ENCODE measurements around the gene ACTR2. TPM values are rescaled to one million over a fixed set of nuclear protein-coding genes. Genes with fewer than 3 reads are reported as not detected.

Gene ACTR2
- polyA plus RNA-seq, 1 donor from 2014 or later: 118 TPM

GRCh38 chr2:65267008-65267407, 39.4 kb downstream of the ACTR2 start (continued):
- TF ChIP-seq RAD21 (conservative IDR thresholded peaks at IDR 0.05) (no peak), MXI1 (conservative IDR thresholded peaks at IDR 0.05; ENCODE audit: poor library complexity, severe bottlenecking) (no peak)

GRCh38 chr2:65268957-65269356, 41.3 kb downstream of the ACTR2 start:
- Histone ChIP-seq H3K36me3 (ENCODE audit: insufficient read depth, low read length) (no peaks in the 10 kb centered on the region), H3K4me3 (ENCODE audit: low read length) (no peak overlapping the region), H3K79me2 (replicated peaks; ENCODE audit: insufficient read depth, low read length) (no peaks in the 10 kb centered on the region), H3K27ac (ENCODE audit: low read length) (no peak overlapping the region), H3K9ac (ENCODE audit: low read length) (no peak overlapping the region), H3K27me3 (ENCODE audit: insufficient read depth, low read depth, low read length) (no peaks in the 10 kb centered on the region), H3F3A (ENCODE audit: insufficient read depth, low read length, poor library complexity, severe bottlenecking) (no peaks in the 10 kb centered on the region), H3K4me2 (ENCODE audit: low read length) (no peak overlapping the region), H3K9me3 (ENCODE audit: low read length) (no peaks in the 10 kb centered on the region), H3K9me2 (ENCODE audit: insufficient read depth, low read length) (no peaks in the 10 kb centered on the region), H2AFZ (ENCODE audit: low read depth, low read length) (no peak overlapping the region), H4K20me1 (ENCODE audit: insufficient read depth) (no peaks in the 10 kb centered on the region)
- TF ChIP-seq EP300 (conservative IDR thresholded peaks at IDR 0.05; ENCODE audit: poor library complexity, severe bottlenecking) (no peak), TAF1 (IDR thresholded peaks at IDR 0.05; ENCODE audit: low read depth) (no peak), RAD21 (conservative IDR thresholded peaks at IDR 0.05) (no peak), MXI1 (conservative IDR thresholded peaks at IDR 0.05; ENCODE audit: poor library complexity, severe bottlenecking) (no peak), SMC3 (conservative IDR thresholded peaks at IDR 0.05; ENCODE audit: poor library complexity) (no peak), POLR2AphosphoS5 (IDR thresholded peaks at IDR 0.05) (no peak), EZH2 (IDR thresholded peaks at IDR 0.05; ENCODE audit: borderline replicate concordance, insufficient read depth, low read length, poor library complexity, severe bottlenecking) (no peak), CTCF (IDR thresholded peaks at IDR 0.05; ENCODE audit: poor library complexity, severe bottlenecking) (no peak)
- TF ChIP-seq, protein P1, sequence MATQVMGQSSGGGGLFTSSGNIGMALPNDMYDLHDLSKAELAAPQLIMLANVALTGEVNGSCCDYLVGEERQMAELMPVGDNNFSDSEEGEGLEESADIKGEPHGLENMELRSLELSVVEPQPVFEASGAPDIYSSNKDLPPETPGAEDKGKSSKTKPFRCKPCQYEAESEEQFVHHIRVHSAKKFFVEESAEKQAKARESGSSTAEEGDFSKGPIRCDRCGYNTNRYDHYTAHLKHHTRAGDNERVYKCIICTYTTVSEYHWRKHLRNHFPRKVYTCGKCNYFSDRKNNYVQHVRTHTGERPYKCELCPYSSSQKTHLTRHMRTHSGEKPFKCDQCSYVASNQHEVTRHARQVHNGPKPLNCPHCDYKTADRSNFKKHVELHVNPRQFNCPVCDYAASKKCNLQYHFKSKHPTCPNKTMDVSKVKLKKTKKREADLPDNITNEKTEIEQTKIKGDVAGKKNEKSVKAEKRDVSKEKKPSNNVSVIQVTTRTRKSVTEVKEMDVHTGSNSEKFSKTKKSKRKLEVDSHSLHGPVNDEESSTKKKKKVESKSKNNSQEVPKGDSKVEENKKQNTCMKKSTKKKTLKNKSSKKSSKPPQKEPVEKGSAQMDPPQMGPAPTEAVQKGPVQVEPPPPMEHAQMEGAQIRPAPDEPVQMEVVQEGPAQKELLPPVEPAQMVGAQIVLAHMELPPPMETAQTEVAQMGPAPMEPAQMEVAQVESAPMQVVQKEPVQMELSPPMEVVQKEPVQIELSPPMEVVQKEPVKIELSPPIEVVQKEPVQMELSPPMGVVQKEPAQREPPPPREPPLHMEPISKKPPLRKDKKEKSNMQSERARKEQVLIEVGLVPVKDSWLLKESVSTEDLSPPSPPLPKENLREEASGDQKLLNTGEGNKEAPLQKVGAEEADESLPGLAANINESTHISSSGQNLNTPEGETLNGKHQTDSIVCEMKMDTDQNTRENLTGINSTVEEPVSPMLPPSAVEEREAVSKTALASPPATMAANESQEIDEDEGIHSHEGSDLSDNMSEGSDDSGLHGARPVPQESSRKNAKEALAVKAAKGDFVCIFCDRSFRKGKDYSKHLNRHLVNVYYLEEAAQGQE (IDR thresholded peaks at IDR 0.05; ENCODE audit: borderline replicate concordance): no peak

DNA sequence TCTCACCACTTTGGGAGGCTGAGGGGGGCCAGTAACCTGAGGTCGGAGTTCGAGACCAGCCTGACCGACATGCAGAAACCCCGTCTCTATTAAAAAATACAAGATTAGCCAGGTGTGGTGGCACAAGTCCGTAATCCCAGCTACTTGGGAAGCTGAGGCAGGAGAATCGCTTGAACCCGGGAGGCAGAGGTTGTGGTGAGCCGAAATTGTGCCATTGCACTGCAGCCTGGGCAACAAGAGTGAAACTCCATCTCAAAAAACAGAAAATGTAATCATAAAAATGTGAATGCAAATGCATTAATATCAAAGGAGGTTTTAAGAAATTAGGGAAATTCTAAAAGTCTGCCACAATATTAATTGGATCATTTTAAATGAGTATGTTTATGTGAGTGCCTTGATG, 45.7 kb downstream of the ACTR2 start:
- TF ChIP-seq TAF1 (IDR thresholded peaks at IDR 0.05; ENCODE audit: low read depth) (no peak), CTCF (IDR thresholded peaks at IDR 0.05; ENCODE audit: poor library complexity, severe bottlenecking) (no peak), RAD21 (conservative IDR thresholded peaks at IDR 0.05) (no peak), EP300 (conservative IDR thresholded peaks at IDR 0.05; ENCODE audit: poor library complexity, severe bottlenecking) (no peak), MXI1 (conservative IDR thresholded peaks at IDR 0.05; ENCODE audit: poor library complexity, severe bottlenecking) (no peak), SMC3 (conservative IDR thresholded peaks at IDR 0.05; ENCODE audit: poor library complexity) (no peak), EZH2 (IDR thresholded peaks at IDR 0.05; ENCODE audit: borderline replicate concordance, insufficient read depth, low read length, poor library complexity, severe bottlenecking) (no peak)
- H3F3A ChIP-seq (ENCODE audit: insufficient read depth, low read length, poor library complexity, severe bottlenecking): no peaks in the 10 kb centered on the region
- no peaks in the 10 kb centered on the region for H3K36me3 ChIP-seq (ENCODE audit: insufficient read depth, low read length)
- no peak overlapping the region for H3K4me3 ChIP-seq (ENCODE audit: low read length)
- no peaks in the 10 kb centered on the region for H3K27me3 ChIP-seq (ENCODE audit: insufficient read depth, low read depth, low read length)
- H3K4me2 ChIP-seq (ENCODE audit: low read length): no peak overlapping the region
- no peak overlapping the region for H2AFZ ChIP-seq (ENCODE audit: low read depth, low read length)
- H3K79me2 ChIP-seq (replicated peaks; ENCODE audit: insufficient read depth, low read length): no peaks in the 10 kb centered on the region
- no peaks in the 10 kb centered on the region for H4K20me1 ChIP-seq (ENCODE audit: insufficient read depth)
- H3K9ac ChIP-seq (ENCODE audit: low read length): no peak overlapping the region
- no peaks in the 10 kb centered on the region for H3K9me2 ChIP-seq (ENCODE audit: insufficient read depth, low read length)
- no peak overlapping the region for H3K27ac ChIP-seq (ENCODE audit: low read length)
- no peaks in the 10 kb centered on the region for H3K9me3 ChIP-seq (ENCODE audit: low read length)
